NCI-H1417 treated with DMSO at 0.1 percent for 48 hours (cell line): ENCODE measurements around the gene DHRS12.

Experiments
- DNase-seq: peaks from one replicate; lab custom pipeline; 2025; lab: John Stamatoyannopoulos, UW

Gene DHRS12

DNA sequence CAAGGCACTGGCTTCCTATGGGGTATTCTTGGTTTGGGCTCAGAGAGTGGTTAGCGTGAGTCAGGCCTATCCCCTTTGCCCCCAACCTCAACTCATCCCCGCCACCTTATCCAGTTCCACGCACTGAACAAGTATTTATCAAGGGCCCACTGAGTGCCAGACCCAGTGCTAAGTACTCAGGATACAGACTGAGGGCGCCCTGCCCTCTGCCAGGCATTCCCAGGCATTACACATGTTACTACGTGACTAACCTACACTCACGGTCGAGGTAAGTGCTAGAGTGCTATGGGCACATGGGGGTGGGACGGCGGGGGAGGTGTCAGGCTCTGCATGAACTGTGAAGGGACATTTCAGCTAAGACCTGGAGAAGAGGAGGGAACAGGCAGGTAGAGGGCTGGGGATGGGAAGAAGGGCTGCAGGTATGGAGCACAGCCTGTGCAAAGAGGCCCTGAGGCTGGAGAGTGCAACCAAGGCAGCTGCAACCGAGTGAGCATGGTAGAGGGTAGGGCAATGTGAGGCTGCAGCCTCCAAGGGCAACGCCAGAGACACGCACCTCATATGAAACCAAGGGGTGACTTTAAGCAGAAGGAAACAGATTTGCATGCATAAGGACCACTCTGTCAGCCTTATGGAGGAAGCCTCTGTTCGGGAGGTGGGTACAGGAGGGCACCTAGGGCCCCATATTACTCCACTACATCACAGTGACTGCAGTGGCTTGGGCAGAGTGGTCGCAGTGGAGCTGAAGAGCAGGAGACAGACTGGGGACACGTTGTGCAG is 22.5 kb downstream of the DHRS12 start:
- DNase-seq, result no peak

GRCh38 chr13:51780099-51780498 is 23.9 kb downstream of the DHRS12 start:
- DNase-seq, result no peak

DNA sequence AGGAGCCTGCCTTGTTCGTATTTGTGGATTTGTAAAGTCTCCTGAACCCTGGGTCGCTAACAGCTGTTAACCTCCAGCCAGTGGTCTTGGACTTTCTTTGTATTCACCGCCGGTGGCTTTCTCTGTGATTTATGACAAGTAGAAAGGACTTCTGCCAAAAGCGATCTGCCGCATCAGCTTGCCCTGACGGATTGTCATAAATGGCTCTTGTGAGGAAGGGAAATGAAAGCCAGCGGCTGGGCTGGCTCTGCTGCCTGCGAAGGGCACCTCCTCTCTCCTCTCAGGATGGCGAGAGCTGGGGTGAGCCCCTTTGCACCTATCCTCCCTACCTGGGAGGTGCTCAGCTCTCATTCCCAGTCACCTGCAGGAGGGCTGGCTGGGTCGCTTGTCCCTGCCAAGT is 25.6 kb downstream of the DHRS12 start:
- DNase-seq, result no peak

- DNase-seq, result no peak
These were observed 26.0 kb downstream of the DHRS12 start for GRCh38 chr13:51777921-51778320.

DNA sequence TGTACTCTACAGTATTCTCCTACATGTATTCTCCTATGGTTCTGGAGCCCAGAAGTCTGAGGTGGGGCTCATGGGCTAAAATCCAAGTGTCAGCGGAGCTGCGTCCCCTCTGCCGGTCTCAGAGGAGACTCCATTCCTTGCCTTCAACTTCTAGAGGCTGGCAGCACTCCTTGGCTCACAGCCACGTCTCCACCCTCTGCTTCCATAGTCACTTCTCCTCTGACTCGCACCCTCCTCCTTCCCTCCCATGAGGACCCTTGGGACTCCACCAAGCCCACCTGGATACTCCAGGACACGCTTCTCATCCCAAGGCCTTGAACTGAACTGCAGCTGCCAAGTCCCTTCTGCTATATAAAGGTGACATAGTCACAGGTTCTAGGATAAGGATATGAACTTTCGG is 27.8 kb downstream of the DHRS12 start:
- DNase-seq, result no peak

DNA sequence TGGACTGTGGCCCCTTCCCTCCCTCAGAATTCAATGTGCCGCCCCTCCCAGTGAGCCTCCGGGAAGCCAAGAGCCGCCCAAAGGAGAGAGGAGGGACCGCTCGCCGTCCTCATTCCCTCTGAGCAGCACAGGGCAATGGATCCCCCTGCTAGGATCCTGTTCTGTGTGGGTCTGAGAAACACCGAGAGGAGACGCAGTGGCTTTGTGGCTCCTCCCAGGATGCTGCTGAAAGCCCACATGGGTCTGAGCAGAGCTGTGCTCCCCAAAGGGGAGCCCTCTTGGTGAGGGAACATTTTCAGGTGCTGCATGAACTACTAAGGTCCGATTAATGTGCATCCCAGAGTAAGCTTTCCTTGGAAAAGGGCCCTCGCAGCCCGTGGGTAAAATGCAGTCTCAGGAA is 30.4 kb downstream of the DHRS12 start:
- no peak for DNase-seq

- DNase-seq, result no peak
These were observed 31.2 kb downstream of the DHRS12 start for GRCh38 chr13:51772781-51773180.

DNA sequence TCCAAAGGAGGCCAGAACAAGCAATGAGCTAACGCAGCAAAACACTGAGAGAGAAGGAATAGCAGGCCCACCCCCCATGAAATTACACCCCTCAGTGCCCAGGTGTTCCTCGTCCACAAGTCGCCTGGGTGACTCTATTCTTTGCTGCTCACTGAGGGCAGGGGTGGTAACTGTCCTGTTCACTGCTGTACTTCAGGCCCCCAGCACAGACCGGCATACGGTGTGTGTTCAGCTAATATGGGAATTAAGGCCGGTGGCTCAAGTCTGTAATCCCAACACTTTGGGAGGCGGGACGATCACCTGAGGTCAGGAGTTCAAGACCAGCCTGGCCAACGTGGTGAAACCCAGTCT is 31.9 kb downstream of the DHRS12 start:
- no peak for DNase-seq

DNA sequence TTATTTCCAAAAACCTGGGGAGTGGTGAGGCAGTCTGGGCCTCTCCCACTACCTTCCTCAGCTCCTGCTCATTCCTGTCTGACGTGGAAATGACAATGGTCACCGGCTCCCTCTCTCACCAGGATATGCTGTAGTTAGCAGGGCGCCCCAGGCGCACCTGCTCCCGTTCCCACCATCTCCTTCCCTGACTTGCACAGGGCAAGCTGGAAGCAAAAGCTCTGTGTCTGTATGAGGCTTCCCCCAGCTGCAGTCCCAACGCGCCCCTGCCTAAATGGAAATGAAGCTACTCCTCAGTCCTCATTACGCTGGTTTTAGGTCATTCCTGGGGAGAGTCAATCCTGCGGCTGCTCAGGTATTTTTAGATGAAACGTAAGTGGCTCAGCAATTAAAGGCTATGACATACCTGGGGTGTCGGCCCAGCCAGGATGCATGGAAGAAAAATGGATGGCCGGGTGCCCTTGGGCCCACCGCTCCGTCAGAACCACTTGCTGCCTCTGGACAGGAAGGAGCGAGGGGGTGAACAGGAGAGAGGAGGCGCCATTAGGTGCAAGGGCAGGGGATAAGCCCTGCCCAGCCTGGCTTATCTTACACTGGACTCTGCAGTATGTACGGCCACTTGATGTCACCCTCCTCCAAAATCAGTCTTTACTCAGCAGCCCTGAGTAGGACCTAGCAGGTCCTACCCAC is 32.4 kb downstream of the DHRS12 start:
- DNase-seq, result no peak

GRCh38 chr13:51770681-51771417 is 33.1 kb downstream of the DHRS12 start:
- DNase-seq, result no peak

DNA sequence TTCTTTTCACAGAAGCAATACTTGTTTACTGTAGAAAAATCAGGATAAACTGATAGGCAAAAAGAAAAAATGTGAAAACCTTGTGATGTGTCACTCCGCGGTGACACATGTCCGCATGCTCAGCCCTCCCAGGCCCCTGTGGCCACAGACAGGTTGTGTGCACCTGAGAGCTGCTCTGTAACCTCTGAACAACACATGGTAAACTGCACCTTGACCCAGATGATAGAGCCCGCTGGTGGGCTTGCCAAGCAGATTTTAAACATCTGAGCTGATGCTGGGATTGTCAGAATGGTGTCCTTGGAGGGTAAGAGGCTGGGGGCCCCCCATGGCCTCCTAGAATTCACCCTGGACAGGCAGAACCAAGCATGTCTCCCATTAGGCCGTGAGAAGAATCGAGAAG is 33.8 kb downstream of the DHRS12 start:
- DNase-seq, result no peak

DNA sequence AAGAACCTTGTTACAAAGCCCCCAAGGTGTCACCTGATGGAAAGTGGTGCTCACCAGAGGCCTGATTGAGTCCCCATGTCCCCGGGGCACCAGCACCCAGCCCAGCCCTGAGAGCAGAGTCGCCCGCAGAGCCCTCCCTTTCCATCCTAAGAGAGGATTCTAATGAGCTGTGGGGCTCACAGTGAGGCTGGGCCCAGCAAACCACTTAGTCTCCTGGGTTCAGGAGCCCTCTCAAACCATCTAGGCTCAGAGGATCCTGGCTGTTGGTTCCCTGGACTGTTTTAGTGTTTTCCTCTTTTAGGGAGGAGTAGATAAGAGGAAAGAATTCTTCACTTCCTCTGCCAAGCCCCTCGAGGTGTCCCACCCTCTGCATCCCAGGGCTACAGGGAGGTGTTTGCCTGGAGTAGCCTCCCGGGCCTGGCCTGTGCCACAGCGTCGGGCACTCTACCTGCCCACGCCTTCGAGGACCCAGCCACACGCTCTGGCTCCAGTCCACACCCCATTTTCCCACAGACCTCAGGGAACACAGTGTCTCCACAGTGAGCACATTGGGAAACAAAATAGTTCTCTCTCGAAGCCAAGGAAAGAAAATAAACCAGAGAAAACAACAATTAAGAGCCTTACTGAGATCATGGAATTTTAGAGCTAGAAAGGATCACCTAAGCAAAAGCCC is 34.4 kb downstream of the DHRS12 start:
- no peak for DNase-seq

DNA sequence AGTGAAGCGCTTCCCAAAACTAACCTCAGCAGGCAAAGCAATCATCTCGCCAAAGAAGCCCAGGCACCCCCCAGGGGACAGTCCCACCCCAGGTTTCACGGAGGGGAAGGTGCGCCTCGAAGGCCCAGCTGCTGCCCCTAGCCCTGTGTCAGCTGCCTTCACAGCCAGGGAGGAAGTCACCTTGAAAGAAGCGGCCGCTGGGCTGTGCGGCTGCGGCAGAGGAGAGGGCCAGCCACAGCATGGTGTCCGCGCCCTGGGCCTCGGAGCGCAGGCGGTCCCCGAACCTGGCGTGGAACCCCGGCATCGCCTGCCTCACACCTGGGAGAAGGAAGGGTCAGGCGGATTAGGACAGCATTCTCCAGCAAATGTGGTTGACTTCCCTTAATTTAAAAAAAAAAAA is 35.0 kb downstream of the DHRS12 start:
- no peak for DNase-seq

DNA sequence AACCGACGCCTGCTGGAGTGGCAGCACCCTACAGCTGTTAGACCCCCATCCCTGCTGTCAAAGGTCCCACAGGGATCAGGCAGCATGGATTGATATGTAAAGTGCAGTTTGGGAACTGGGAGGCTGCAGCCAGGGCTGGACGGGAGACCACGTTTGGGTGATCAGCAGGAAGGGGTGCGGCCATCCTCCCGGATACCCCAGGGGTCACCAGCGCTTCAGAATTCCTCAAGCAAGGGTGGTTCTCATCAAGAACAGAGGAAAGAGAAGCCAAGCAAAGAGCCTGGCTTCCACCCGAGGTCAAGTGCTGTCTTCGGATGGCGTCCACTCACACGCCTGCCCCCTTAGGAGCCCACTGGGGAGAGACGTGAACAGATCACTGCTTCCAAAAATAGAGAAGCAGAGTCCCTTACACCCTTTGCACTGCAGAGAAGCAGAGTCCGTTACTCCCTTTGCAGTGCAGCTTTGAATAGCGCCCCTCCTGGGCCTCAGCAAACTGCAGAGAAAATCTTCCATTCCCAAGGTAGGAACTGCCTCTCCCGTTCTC is 35.5 kb downstream of the DHRS12 start:
- DNase-seq, result no peak

DNA sequence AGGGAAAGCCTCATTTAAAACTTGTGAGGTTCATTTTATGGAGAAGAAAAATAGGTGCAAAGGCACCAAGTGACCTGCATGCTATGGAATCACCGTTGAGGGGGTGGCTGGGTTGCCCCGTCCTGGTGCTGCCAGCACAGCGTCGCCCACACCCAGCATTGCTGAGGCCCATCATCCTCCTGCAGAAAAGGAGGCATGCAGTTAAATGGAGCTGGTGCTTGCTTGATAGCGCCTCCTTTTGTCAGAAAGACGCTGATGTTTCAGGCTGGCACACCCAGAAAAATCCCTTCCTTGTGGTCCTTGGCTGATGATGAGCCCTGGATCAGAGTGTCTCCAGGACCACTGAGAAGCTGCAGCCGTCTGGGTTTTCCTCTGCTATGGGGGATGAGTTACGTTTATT is 36.9 kb downstream of the DHRS12 start:
- no peak for DNase-seq

GRCh38 chr13:51765142-51765515 is 38.8 kb downstream of the DHRS12 start:
- DNase-seq, result no peak

GRCh38 chr13:51764184-51765141 is 39.5 kb downstream of the DHRS12 start:
- no peak for DNase-seq

DNA sequence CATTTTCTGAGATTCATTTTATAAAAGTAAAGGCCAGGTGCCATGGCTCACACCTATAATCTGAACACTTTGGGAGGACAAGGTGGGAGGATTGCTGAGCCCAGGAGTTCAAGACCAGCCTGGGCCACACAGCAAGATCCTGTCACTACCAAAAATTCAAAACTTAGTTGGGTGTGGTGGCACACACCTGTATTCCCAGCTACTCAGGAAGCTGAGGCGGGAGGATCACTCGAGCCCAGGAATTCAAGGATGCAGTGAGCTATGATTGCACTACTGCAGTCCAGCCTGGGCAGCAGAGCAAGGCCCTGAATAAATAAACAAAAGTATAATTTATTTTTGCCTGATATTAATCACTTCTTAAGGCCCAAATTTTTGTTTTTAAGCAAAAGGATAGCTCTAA is 40.5 kb downstream of the DHRS12 start:
- no peak for DNase-seq

DNA sequence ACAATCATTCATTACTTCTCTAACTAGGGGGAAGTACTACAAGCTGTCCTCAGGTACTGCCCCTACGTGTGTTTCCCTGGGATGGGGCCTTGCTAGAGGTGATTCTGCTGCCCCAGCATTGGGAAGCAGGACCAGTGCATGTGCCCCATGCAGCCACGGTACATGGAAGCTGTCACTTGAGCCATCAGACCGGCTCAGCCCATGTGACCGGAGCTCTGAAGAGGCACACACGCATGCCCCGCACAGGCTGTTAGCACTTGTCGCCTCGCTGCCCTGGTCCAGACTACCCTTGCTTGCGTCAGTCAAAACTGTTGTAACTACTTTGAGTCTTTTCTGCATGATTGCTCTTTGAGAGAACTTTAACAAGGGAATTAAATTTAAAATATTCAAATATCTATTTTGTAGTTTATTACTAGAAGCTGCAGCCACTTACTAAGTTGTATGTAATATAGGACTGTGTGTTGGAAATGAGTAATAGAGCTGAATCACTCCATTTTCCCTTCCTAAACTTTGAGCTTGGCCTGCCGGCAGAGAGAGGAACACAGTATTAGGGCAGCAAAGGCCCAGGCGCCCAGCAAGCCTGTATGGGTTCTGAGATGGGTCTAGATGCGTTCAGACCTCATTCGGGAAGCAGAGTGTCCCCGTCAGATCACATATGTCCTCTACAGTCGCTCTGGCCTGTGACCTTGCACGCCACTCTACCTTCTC is 42.2 kb downstream of the DHRS12 start:
- DNase-seq, result no peak

DNA sequence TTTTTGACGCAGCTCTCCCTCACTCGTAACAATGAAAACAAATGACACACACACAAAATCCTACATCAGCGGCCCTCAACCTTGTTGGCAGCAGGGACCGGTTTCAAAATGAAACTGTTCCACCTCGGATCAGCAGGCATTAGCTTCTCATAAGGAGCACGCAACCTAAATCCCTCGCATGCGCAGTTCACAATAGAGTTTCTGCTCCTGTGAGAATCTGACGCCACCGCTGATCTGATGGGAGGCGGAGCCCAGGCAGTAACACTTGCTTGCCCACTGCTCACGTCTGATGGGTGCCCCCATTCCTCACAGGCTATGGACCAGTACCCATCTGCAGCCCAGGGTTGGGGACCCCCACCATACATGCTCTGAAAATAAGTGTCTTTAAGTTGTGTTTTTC is 43.4 kb downstream of the DHRS12 start:
- DNase-seq, result no peak

- DNase-seq, result no peak
These were observed 44.7 kb downstream of the DHRS12 start for GRCh38 chr13:51759240-51759639.
